Lower lobe of right lung (tissue), 2 donors: ENCODE data around the gene DDAH1. TPM values are rescaled to one million over a fixed set of nuclear protein-coding genes. Genes with fewer than 3 reads are reported as not detected.

Experiments used
- ATAC-seq, 2 donors: fragments of 200-7000 bp; cut with Tn5 transposase; one replicate each; pipeline ENCODE4 v1.9.1; 2020 to 2022; ENCODE audit warnings: mild to moderate bottlenecking in 2 of 2, moderate library complexity in 2 of 2
- DNase-seq: peaks from one replicate; pipeline ENCODE4 v3.0.0-alpha.2; 2020
- H3K27ac ChIP-seq: fragments of 200-600 bp; one replicate; pipeline ENCODE4 v1.8.0; 2022
- H3K27me3 ChIP-seq: fragments of 200-600 bp; one replicate; pipeline ENCODE4 v1.8.0; 2022; ENCODE audit warnings: low read depth
- H3K36me3 ChIP-seq: fragments of 200-600 bp; one replicate; pipeline ENCODE4 v1.8.0; 2022; ENCODE audit warnings: mild to moderate bottlenecking
- H3K4me1 ChIP-seq: fragments of 200-600 bp; one replicate; pipeline ENCODE4 v1.8.0; 2022
- H3K4me3 ChIP-seq: fragments of 200-600 bp; one replicate; pipeline ENCODE4 v1.8.0; 2022; ENCODE audit warnings: mild to moderate bottlenecking
- H3K9me3 ChIP-seq: fragments of 200-600 bp; one replicate; pipeline ENCODE4 v1.8.0; 2022
- CTCF ChIP-seq: fragments of 200-600 bp; IDR thresholded peaks from one replicate; pipeline ENCODE4 v1.8.0; 2022; ENCODE audit warnings: antibody characterized with exemption, mild to moderate bottlenecking
- intact Hi-C: fragments of 100-400 bp; cut with DNase I; formaldehyde crosslinking; loops from one replicate; pipeline ENCODE4 v1.11.0; 2022
- total RNA-seq: library from RNA; stranded (reverse); fragmentation: NEBNext Ultra II Directional; extraction: Animal tissue kit (Norgen Biotek cat#: 25700); gene quantifications from one replicate; pipeline ENCODE4 v1.2.1, GENCODE V29; 2021
- donor health status: DM: no; HTN: yes; CAD: no; lungs with severe emphysema.

The DDAH1 gene
- total RNA-seq, 1 donor from 2014 or later, result 48.4 TPM

DNA sequence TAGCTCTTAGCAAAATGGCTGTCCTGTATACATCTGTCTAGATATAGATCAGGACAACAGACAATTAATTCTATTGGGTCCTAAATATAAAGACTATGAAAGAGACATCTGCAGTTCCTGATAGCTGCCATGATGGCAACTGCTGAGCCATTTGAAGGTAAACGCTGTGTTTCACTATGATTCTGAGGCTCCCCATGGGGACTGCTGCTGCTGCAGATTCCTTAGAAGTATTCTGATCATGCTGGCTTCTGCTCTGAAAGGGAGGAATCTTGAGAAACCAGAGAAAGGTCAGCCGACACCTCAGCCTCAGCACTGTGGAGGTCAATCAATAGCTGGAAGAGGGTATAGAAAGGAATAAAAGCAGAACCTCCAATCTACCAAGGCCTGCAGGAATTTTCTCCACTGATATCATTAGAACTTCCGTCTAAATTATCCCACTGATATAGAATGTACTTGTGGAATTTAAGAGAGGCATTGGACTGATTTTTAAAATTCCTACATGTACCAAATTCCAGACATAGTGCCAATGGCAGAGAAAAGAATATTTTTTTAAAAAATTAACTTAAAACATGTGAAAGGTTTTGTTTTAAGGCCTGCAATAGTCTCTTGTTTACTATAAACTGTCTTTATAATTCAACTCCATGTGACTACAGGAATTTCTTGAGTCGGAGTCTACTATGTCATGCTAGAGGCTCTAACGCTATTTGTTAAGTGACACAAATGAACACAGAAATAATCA, 53.2 kb downstream of the DDAH1 start:
- DNase-seq (no peak), ATAC-seq (no peak)
- intact Hi-C loops, result no loop called here
- Histone ChIP-seq H3K4me1 (peaks cover 11% of the 10 kb centered on the region), H3K27ac (no peak overlapping the region), H3K4me3 (no peak overlapping the region), H3K36me3 (no peaks in the 10 kb centered on the region), H3K9me3 (no peaks in the 10 kb centered on the region), H3K27me3 (no peaks in the 10 kb centered on the region)
- TF ChIP-seq CTCF, result no peak

- no peak for TF ChIP-seq CTCF
- intact Hi-C loops, result no loop called here
- Histone ChIP-seq H3K27me3 (no peaks in the 10 kb centered on the region), H3K27ac (no peak overlapping the region), H3K36me3 (no peaks in the 10 kb centered on the region), H3K4me1 (peaks cover 14% of the 10 kb centered on the region), H3K4me3 (no peak overlapping the region), H3K9me3 (no peaks in the 10 kb centered on the region)
- ATAC-seq (no peak), DNase-seq (no peak)
Observed at GRCh38 chr1:85409516-85409915, 55.4 kb downstream of the DDAH1 start.

- TF ChIP-seq CTCF, result no peak
- Histone ChIP-seq H3K9me3 (no peaks in the 10 kb centered on the region), H3K27ac (peak overlapping the region; percentile 51), H3K4me1 (peaks cover 14% of the 10 kb centered on the region), H3K27me3 (no peaks in the 10 kb centered on the region), H3K4me3 (no peak overlapping the region), H3K36me3 (no peaks in the 10 kb centered on the region)
- ATAC-seq (no peak), DNase-seq (no peak)
- intact Hi-C loops, result no loop called here
Observed at GRCh38 chr1:85407746-85408377, 57.1 kb downstream of the DDAH1 start.

DNA sequence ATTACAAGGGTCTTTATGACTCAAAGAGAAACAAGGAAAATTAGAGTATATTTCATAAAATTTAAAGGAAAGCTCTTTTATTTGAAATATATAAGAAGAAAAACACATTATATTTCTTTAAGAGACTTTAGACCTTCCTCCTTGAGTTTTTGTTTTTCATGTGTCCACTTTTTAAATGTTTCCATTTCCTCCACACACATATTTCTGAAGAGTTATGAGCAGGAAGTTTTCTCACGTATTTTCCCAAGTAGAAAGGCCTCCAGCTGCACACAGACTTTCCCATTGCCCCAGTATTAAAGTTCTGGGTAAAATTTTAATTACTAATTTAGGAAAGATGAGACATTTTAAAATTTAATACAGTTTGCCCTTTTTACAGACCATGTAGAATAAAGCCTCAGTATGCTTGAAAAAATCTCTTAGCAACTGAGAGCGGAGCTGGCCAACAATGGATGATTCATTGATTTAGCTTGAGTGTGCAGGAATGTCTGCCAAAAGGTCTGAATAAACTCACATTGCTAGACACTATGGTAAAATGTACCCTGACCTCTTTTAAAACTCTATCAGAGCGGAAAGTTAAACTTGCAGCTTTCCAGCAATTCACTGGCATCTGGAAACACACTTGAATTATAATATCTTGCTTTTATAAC, 57.9 kb downstream of the DDAH1 start:
- Histone ChIP-seq H3K4me1 (peaks cover 14% of the 10 kb centered on the region), H3K4me3 (no peak overlapping the region), H3K36me3 (no peaks in the 10 kb centered on the region), H3K27ac (peak overlapping the region; percentile 51), H3K27me3 (no peaks in the 10 kb centered on the region), H3K9me3 (no peaks in the 10 kb centered on the region)
- ATAC-seq (peak; percentile 82 to 94), DNase-seq (no peak)
- TF ChIP-seq CTCF, result no peak
- intact Hi-C loops, result no loop called here

DNA sequence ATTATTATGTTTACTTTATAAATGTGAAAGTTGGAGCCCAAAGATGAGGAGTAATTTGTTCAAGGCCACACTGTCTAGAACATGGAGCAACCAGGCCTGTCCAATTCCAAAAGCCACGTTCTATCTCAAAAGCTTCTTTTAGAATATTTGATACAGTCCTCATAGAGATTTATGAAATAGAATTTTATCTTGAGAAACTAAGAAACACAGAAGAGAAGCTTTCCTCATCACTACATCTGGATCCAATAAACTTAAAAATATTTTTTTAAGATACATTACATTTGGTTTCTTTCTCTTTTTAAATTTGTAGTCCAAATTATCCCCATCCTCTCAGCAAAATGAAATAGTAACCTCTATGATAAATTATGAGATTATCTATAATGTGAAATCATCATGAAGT, 58.9 kb downstream of the DDAH1 start:
- Histone ChIP-seq H3K4me3 (no peak overlapping the region), H3K36me3 (no peaks in the 10 kb centered on the region), H3K4me1 (peaks cover 14% of the 10 kb centered on the region), H3K27me3 (no peaks in the 10 kb centered on the region), H3K9me3 (no peaks in the 10 kb centered on the region), H3K27ac (no peak overlapping the region)
- intact Hi-C loops, result no loop called here
- no peak for ATAC-seq
- no peak for DNase-seq
- TF ChIP-seq CTCF, result no peak
